ENCODE measurements around the gene GPR137.

The GPR137 gene

DNA sequence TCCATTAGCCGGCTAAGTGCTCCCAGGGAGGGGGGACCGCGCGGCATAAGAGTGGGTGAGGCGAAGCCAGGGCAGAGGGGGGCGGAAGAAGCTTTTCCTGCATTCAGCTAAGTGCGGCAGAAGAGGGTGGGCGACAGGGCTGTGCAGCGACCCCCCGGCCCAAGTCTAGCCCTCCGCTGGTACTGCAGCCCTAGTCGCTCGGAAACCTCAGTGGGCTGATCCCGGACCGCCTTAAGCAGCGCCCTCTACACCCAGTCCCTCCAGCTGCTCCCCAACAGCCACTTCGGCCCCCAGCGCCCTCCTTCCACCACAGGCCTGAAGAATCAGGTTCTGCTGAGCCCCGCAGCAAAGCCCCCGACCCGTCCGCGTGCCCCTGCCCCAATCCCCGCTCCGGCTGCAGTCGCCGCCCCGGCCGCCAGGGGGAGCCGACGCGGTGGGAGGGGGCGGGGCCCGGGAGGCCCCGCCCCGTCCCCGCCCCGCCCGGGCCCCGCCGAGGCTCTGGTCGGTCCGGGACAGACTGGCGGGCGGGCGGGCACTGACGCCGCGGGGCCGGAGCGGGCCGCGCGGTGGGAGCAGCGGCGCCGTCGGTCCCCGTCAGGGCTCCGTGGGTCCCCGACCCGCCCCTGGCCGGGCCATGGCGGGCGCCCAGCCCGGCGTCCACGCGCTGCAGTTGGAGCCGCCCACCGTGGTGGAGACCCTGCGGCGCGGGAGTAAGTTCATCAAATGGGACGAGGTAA lies 34.5 kb upstream of the GPR137 start, which contains the start of gene PLCB3:
Gene PLCB3 (plus strand): TSS at position 515 of the 737 bp plus-strand sequence. CDS start 120 bp downstream, at position 635.
- no peak for DNase-seq (ENCODE audit: extremely low read depth, low read depth)
- TF ChIP-seq, protein P1, sequence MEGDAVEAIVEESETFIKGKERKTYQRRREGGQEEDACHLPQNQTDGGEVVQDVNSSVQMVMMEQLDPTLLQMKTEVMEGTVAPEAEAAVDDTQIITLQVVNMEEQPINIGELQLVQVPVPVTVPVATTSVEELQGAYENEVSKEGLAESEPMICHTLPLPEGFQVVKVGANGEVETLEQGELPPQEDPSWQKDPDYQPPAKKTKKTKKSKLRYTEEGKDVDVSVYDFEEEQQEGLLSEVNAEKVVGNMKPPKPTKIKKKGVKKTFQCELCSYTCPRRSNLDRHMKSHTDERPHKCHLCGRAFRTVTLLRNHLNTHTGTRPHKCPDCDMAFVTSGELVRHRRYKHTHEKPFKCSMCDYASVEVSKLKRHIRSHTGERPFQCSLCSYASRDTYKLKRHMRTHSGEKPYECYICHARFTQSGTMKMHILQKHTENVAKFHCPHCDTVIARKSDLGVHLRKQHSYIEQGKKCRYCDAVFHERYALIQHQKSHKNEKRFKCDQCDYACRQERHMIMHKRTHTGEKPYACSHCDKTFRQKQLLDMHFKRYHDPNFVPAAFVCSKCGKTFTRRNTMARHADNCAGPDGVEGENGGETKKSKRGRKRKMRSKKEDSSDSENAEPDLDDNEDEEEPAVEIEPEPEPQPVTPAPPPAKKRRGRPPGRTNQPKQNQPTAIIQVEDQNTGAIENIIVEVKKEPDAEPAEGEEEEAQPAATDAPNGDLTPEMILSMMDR (IDR thresholded peaks at IDR 0.05; ENCODE audit: low read depth, low read length) = peak; percentile 40

DNA sequence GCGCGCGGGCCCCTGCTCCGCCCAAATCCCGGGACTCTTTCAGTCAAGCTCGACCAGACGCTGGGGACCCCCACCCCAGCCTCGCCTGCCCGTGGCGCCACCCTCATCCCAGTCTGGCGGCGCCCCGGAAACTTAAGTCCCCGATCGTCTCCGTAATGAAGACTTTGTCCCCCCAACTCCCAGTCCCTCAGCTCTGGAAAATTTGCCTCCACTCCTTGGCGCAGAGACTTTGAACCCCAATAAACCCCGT lies 34.0 kb upstream of the GPR137 start:
- DNase-seq (ENCODE audit: extremely low read depth, low read depth) = no peak
- TF ChIP-seq, protein P1 (IDR thresholded peaks at IDR 0.05; ENCODE audit: low read depth, low read length) = no peak

DNA sequence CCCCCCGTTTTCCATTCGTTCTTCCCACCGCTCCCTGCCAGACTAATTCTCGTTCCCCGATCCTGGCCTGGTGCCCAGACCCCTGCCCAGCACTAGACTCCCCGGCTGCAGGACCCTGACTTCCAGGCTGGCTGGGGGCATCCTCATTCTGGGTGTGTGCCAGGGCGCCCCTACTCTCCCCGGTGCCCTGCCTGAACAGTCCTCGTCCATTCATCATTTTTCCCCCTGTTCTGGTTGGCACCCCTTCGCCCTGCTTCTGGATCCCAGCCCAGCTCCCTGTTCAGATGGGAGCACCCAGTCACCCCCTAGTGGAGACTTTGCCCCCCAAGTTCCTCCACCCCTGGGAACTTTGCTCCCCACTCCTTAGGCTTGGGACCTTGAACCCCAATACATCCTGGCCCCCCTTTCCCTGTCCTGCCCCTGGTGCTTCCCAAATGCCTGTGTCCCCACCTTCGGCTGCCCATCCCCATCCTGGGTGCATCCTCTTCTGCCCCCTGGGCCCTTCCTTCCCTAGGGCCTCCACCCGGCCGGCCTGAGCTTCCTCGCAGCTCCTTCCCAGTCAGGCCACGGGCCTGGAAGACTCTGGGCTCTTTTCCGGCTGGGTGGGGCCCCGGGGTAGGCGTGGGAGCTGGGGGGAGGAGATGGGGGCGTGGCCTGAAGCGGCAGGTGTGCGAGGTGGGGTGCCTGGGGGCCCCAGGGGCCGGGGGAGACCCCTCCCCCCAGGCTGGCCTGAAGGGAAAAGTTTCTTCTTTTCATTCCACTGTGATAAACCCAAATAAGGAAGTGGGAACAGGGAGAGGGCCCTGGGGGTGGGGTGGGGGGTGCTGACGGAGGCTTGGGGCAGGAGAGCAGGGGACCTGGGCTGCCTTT lies 33.4 kb upstream of the GPR137 start:
- TF ChIP-seq, protein P1 (IDR thresholded peaks at IDR 0.05; ENCODE audit: low read depth, low read length) = peak; percentile 36
- no peak for DNase-seq (ENCODE audit: extremely low read depth, low read depth)

DNA sequence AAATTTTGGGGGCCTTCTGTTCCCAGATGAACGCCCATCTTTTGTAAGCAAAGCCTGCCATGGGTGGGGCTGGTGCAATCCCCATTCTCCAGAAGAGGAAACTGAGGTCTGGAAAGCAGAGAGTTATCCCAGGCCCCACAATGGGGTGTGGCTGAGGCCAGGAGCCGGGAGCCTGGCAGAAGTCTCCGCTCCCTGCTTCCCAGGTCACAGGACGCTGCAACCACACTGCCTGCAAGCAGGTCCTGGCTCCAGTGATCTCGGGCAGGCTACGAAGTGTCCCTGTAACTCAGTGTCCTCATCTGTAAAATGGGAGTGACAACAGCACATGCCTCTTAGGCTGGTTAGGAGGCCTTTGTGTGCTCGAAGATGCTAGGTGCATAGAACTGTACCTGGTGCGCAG lies 32.6 kb upstream of the GPR137 start:
- TF ChIP-seq, protein P1 (IDR thresholded peaks at IDR 0.05; ENCODE audit: low read depth, low read length) = no peak
- no peak for DNase-seq (ENCODE audit: extremely low read depth, low read depth)

DNA sequence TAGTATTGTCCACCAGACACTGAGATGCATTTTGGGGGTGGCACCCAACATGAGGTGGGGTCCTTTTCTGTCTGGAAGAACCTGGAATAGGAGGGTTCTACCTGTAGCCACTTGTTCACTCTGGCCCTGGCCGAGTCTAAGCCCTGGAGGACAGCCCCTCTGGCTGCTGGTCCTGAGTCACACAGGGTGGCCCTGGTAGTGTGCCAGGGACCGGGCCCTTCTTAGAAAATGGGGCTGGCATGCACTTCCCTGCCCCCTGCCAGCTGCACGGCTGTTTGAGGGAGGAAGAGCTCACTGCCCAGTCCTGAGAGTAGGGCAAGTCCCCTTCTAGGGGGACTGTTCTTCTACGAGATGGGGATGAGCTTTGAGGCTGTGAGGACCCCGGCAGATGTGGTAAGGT lies 32.2 kb upstream of the GPR137 start:
- no peak for DNase-seq (ENCODE audit: extremely low read depth, low read depth)
- TF ChIP-seq, protein P1 (IDR thresholded peaks at IDR 0.05; ENCODE audit: low read depth, low read length) = no peak

DNA sequence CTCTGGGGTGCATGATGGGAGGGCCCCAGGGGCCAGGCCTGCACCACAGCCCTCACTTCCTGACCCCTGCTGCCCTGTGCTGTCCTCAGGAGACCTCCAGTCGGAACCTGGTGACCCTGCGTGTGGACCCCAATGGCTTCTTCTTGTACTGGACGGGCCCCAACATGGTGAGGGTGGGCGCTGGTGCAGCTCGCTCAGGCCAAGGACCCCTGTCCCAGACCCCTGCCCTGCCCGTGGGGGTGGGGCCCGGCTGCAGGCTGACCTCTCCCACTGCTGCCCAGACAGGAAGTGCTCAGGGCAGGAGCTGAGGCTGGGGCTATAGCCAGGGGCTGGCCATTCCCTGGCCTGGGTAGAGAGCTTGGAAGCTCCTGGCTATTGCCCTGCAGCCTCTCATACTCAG lies 31.3 kb upstream of the GPR137 start:
- no peak for DNase-seq (ENCODE audit: extremely low read depth, low read depth)
- TF ChIP-seq, protein P1 (IDR thresholded peaks at IDR 0.05; ENCODE audit: low read depth, low read length) = no peak

Measured in AG09319 (cell line).